Superior temporal gyrus (tissue), 1 donor: ENCODE data around the gene DNAH11.
"Not testable (repeated sequence)": the region's sequence is repeated elsewhere in the genome, so short reads cannot be mapped to it uniquely, and the experiment has no call there.

Source experiments
- DNase-seq: peaks from one replicate; pipeline ENCODE4 v3.0.0-alpha.2; 2016; ENCODE audit errors: extremely low spot score

DNAH11 gene

DNA sequence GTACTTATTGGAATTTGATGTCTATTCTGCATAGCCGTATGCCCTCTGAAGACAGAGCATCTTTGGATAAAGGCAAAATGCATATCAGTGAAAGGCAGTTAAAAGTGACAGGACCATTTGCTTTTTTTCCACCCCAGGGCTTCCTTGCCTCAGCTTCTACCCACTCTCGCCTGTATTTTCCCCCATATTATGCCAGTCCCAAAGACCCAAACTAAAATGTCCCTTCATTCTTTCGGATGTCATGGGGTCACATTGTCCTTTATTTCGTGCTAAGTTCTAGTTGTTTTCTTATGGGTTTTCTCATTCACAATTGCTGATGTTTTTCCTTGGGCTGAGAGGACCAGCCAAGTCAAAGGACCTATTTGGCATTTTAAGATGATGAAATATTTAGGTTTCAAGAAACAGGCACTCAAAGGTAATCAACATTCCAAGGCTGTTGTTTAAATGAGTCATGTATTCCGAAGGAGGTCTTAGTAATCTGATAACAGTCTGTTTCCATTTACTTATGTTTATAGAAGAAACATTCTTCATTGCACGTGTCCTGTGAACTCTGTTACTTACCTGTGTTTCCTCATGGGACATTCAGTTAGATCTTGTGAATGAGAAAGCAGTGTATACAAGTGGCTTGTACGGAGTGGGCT is 74.1 kb downstream of the DNAH11 start:
- no peak for DNase-seq

DNA sequence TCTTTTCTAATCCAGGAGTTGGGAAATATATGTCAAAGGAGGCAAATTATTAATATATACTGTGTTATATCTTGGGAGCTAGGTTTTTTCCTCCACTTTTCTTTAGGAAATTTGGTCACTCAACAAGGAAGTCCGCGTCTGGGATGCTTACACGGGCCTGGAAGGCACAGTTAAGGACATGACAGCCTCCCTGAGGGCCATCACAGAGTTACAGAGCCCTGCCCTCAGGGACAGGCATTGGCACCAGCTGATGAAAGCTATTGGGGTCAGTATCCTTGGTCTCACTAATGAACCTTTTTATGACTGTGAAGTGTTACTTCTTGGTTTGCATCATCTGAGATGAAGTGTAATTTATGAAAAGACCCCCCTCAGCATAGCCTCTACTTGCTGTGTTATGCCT is 74.7 kb downstream of the DNAH11 start:
- DNase-seq = no peak

DNA sequence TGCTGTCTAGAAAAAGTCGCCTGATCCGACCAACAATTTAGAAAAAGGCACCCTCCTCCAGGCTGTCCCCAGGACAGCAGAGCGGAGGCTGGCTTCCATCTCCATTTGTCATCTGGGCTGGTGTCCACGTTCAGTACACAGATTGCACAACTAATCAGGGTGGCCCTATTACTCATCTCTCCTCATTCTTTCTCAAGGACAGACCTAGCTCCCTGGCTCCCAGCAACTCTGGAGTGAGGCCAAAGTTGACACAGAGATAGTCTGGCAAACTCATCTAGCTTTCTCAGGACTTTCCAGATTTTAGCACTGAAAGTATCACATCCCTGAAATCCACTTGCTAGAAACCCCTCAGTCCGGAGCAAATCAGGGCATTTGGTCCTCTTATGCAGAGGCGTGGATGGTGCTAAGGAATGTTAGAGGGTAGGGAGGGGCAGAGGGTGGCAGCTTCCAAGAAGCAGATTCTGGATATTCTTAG is 75.1 kb downstream of the DNAH11 start:
- no peak for DNase-seq

DNA sequence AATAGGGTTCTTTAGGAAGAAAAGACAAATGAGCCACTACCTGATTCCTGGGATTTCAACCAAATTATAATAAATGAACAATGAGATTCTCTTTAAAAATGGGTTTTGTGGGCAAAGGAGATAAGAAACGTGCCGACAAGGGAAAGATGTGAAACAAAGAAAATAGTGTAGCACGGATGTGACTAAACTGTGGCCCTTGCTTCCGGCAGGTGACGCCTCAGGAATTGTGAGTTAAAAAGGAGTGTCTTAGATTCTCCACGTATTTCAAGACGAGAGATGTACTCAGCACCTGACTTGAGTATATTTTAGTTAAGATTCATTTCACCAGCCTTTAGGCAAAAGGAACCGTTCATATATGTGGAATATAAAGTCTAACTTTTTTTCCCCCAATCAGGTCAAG is 75.9 kb downstream of the DNAH11 start:
- no peak for DNase-seq

DNA sequence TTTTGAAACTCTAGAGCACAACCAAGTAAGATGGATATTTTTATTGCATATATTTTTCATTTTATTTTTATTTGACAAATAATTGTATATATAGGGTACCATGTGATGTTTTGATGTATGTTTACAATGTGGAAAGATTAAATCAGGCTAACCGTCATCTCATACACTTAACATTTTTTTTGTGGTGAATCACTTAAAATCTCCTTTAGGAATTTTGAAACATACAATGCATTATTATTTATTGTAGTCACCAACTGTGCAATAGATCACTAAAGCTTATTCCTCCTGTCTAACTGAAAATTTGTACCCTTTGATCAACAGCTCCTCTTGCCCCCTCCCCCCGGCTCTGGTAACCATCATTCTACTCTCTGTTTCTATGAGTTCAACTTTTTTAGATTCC is 77.2 kb downstream of the DNAH11 start:
- DNase-seq = no peak

DNA sequence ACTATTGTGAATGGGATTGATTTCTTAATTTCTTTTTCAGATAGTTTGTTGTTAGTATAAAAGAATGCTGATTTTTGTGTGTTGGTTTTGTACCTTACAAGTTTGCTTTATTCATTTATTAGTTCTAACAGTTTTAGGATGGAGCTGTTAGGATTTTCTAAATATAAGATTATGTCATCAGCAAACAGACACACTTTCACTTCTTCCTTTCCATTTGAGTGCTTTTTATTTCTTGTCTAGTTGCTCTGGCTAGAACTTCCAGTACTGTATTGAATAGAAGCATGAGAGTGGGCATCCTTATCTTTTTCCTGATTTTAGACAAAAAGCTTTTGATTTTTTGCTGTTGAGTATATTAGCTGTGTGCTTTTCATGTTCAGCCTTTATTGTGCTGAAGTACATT is 81.5 kb downstream of the DNAH11 start:
- no peak for DNase-seq

DNA sequence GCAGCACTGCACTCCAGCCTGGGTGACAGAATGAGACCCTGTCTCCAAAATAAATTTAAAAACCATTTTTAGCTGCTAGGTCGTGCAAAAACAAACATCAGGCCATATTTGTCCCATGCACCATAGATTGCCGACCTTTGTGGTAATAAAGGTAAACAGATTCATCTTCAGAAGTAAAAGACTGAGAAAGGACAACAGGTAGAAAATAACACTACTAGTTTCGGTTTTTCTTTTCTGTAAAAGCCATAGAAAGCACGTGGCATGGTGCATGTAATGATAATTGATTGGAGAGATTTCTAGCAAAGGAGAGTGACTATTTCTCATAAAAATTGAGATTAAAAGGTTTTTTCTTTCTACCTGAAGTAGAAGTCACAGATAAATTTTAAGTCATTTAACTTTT is 93.9 kb downstream of the DNAH11 start:
- DNase-seq = no peak

DNA sequence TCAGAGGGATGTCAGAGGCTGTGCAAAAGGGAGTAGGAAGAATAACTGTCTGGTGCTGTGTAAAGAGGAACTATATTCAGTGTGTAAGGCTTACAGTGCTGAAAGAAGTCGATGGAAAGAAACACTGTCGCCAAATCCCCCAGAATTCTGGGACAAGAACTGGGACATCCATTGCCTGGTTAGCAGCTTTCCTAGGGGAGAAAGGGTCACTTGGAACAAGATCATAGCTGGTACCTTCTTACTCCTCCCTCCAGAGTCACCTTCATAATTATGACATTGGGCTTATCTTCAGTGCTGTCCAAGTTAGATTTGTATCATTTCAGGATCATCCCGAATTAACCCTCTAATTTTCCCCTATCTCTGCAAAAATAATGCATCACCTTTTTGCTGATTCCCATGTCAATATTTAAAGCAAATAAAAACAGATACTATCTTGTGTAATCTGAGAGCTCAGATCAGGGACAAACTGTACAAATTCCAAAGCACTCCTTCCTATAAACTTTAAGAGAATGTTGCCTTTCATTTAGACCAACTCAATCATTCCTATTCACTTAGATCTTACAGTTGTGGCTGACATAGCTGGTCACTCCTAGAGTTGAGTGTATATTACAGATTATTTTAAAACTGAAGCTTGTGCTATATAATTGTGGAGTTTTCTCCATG is 96.5 kb downstream of the DNAH11 start:
- no peak for DNase-seq

DNA sequence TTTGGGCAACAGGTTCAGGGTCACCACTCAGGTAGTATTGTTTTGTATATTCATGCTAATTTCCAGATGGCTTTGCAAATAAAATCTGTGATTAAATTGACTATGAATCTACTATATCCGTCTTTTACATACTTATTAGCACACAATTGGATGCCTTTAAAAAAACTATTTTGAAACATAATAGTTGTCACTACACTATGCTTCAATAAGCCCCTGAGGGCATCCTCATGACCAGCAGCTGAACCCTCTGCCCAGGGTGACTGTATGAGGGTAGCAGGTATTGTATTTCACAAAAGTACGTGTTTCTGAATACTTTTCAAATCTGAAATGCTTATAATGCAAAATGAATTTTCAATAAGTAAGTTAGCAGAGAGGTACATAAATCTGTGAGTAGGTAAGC is 97.3 kb downstream of the DNAH11 start:
- no peak for DNase-seq

DNA sequence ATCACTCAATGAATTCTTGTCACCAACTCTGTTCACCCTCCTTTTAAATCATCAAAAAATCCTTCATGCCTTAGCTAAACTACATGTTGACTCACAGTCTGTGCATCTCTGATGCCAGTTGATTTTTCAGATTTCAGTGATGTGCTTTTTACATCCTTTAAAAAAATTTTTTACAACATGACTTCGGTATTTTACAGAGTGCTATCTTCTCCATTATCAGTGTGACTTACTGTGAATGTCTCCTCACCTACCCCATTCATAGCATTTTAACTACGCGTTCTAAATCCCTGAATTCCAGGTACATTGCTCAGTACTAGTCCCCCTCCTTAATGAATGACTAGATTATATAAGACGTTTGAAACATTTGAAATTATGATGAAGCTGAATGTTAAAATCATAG is 98.7 kb downstream of the DNAH11 start:
- DNase-seq = no peak

DNA sequence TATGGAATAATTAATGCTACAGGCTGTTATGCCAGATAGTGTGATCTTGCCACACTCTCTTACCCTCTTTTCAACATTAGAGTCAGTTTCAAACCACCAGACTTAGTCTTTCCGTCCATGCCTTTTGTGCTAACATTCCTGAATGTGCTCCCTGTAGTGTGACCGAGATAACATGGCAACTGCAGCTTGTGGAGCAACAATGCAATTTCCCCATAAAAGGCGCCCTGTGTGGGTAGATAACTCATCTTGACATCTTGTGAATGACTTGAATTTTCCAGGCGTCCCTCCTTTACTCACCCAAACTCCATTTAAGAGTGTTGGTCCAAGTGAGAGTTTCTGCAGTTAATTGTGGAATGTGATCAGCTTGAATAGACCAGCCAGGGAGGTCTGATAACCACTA is 99.6 kb downstream of the DNAH11 start:
- DNase-seq = no peak

DNA sequence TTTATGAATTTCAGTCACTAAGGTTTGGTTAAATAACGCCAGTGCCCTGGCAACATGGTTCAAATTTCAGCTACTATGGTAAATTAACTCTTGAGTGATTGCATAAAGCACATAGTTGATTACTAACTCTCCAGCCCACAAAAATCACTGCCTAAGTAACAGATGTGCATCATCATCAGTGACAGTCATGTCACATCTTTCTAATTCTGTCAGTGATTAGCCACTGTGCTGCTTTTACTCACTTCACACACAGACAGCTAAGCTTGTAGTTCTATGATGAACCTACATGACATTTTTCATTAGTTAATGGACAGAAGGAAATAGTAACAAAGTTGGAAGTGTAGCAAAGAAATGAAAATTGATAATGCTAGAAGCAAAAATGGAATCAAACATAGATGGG is 108.9 kb downstream of the DNAH11 start:
- no peak for DNase-seq

DNA sequence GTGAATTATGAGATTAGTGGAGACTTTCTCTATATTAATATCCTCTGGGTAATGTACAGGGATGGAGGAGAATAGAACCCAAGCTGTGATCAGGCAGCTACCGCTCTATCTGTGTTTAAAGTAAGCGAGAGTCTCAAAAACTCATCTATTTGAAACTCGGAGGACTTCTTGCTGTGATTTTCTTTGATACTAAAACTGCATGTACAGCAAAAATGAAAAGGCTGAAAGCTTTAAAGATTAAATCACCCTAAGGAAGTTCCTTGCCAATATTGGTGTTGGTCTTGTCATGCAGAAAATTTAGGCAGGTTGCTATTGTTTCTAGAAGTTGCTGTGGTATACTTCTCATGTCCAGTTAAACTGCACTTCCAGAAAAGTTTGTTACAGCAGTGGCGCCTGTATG is 110.8 kb downstream of the DNAH11 start:
- no peak for DNase-seq

DNA sequence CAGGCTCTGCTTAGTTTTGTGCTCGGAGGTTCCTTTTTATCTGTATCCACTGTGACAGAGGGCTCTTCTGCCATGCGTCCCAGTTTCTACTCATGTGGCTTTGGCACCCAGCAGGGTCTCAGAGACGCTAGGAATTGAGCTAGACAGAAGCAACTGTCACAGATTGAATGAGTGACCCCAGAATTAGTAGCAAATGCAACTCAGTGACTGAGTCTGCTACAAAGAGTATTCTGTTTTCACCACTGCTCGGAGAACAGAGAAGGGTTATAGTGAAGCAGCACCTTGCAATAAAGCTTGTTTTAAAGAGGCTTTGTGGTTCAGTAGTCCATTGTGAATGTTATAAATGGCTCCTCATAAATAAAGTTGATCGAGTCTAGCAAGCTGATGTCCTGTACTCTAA is 113.2 kb downstream of the DNAH11 start:
- no peak for DNase-seq

DNA sequence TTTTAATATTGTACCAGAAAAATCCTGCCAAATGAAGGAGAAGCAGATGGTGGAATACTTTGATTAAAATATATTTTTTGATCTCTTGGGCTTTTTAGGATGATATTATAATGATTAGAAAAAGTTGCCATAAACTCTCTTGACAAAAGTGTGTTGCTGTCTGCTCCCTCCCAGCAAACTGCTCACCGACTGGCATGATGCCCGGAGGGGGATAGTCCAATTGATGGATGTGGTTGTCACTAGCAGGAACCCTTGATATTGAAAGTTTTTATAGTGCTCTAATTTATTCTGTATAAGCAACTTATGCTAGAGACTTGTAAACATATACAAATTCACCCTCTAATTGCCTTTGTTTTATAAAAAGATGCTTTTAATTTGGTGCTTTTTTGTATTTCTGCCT is 114.0 kb downstream of the DNAH11 start:
- DNase-seq = no peak

DNA sequence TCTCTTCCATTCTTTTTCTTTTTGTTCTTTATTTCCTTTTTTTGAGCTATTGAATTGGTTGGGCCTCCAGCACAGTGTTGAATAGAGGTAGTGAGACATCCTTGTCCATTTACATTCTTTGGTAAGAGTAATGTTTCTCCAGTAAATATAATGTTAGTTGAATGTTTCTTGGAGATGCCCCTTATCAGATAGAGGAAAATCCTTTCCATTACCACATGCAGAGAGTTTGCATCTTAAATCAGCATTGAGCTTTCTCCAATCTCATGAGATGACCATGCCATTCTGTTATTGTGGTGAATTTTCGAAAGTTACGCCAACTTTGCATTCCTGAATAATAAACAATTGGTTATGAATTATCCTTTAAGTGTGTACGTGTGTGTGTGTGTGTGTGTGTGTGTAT is 127.7 kb downstream of the DNAH11 start:
- no peak for DNase-seq

DNA sequence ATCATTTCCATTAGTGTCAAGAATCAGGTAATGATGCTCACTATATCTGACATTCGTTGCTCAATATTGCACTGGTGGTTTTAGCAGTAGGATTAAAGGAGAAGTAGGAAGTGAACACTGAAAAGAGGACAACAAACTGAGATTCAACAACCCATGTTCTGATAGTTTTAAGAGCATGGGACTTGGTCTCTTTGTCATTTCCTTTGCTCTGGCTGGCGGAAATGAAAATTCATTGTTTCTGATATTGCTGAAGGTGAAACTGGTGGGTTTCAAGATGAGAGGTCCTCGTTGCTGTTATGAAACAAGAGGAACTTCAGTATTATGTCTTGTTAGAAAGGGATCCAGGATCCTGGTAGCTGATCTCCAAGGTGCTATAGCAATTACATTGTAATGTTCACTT is 129.0 kb downstream of the DNAH11 start:
- no peak for DNase-seq

DNA sequence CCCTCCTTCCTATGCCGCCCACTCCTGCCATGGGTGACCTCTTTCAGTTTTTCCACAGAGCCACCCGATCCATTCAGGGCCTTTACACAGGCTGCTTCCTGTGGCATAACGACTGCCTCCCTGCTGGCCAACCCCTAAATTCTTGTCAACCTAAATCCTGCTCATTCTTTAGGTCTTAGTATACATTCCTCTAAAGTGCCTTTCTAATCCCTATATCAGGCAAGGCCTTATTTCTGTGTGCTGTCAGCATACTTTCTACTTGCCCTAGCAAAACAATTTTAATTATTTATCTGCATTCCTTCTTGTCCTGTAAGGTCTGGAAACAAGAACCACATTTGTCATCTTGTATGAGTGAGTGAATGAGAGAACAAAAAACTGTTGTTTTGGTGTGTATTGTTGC is 132.4 kb downstream of the DNAH11 start:
- DNase-seq = no peak

DNA sequence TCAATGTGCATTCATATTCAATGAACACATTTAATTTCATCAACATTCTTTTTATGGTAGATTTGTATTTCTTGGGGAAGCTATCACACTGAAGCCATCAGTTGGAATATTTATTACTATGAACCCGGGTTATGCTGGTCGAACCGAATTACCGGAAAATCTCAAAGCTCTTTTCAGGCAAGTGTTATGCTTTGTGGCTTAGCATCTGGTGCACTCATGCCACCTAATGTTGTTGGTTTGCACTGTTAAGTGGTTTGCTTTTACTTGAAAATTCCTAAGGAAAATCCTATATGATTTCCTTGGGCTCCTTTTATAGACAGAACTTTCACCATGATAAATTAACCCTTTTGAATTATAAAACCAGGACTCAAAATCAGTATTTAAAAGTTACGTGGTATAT is 147.9 kb downstream of the DNAH11 start:
- DNase-seq = no peak

DNA sequence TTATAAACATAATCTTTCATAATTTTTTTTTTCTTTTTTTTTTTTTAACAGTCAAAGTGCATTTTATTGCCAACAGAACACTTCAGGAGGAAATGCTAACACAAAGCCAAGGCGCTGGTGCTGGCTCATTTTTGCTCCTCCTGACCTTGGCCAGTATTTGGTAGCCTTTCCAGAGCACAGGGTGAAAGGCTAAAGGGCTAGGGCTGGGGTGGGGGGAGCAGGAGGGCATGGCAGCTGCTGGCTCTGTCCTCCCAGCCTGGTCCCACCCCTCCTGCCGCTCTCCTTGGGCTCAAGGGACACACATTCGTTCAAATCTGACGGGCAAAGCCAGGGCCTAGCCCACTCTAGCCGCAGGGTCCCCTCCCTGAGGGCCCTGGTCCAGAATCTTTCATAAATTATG is 148.3 kb downstream of the DNAH11 start:
- not testable (repeated sequence) for DNase-seq

DNA sequence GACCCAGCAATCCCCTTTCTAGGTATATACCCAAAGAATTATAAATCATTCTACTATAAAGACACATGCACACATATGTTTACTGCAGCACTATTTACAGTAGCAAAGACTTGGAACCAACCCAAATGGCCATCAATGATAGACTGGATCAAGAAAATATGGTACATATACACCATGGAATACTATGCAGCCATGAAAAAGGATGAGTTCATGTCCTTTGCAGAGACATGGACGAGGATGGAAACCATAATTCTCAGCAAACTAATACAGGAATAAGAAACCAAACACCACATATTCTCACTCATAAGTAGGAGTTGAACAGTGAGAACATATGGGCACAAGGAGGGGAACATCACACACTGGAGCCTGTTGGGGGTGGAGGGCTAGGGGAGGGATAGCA is 157.7 kb downstream of the DNAH11 start:
- not testable (repeated sequence) for DNase-seq

DNA sequence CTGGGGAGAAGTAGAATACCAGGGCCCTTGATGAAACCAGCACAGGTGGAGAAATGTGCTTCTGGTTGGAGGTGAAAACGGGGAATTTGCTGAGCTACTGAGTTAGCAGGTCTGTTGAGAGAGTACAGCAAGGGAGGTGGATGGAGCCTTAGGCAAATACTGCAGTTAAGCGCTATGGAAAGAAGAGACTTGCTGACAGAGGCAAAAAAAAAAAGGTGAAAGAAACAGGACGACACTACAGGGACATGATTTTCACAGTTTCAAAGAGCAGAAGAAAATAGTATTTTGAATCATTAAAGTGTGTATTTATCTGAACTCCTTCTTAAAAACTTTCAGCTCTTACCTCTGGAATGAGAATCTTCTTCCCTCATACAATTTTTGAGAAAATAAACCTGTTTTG is 159.5 kb downstream of the DNAH11 start:
- DNase-seq = no peak

DNA sequence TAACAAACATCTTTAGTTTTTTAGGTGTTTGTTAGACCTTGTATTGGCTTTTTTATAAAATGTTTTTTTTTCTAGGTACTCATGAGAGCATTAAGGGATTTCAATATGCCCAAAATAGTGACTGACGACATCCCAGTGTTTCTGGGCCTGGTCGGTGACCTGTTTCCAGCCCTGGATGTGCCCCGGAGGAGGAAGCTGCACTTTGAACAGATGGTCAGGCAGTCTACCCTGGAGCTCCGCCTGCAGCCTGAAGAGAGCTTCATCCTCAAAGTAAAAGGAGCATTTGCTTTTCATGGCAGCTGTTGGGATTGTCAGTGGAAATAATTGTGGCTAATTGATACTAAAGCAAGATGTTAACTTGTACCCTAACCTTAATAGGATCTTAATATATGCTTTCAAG is 161.5 kb downstream of the DNAH11 start:
- DNase-seq = no peak

DNA sequence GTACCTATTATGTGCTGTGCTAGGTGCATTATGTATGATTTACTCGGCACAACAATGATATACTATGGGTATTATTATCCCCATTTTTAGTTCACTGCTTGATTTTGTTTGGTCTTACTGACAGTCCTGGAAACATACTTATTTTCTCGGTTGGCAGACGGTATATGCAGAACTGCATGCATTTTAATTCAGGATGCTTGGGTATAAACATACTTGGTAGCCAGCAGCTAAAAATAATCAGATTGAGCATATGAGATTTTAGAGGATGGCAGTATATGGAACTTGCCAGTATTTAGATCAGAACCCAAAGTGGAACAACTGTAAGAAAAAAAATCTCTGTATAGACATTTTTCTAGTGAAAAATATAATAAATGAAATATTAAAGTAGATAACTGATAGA is 163.3 kb downstream of the DNAH11 start:
- DNase-seq = no peak
